CD14-positive monocyte (primary cell): ENCODE results near the gene TRIM16. TPM values are rescaled to one million over a fixed set of nuclear protein-coding genes. Genes with fewer than 3 reads are reported as not detected.
"Not testable (repeated sequence)": the region's sequence is repeated elsewhere in the genome, so short reads cannot be mapped to it uniquely, and the experiment has no call there.

Source experiments
- DNase-seq, 3 donors: peaks; one replicate each; pipeline ENCODE4 v3.0.0-alpha.2; 2011 to 2022
- H2AFZ ChIP-seq: 2 replicates; pipeline ENCODE4 v1.6.0; 2012; ENCODE audit warnings: mild to moderate bottlenecking, low read depth, low read length, inconsistent platforms; ENCODE audit not compliant: insufficient read depth, poor library complexity, severe bottlenecking
- H3K27ac ChIP-seq, 2 donors: 1 replicate in 1 of 2; 2 replicates in 1 of 2; pipeline ENCODE4 v1.5.1; 2012 to 2013; ENCODE audit warnings: low read length in 2 of 2, control low read depth in 1 of 2, inconsistent platforms in 1 of 2, low read depth in 1 of 2, mild to moderate bottlenecking in 1 of 2
- H3K27me3 ChIP-seq, 2 donors: one replicate each; pipeline versions ENCODE4 v1.6.0 to v1.6.1; 2011 to 2013; ENCODE audit warnings: low read length in 2 of 2; ENCODE audit not compliant: control insufficient read depth in 2 of 2, insufficient read depth in 2 of 2
- H3K36me3 ChIP-seq, 2 donors: replicated peaks in 1 of 2; 1 replicate in 1 of 2; 2 replicates in 1 of 2; pipeline versions ENCODE4 v1.5.1 to v1.6.1; 2012 to 2013; ENCODE audit warnings: low read length in 2 of 2, control low read depth in 1 of 2, inconsistent platforms in 1 of 2, mild to moderate bottlenecking in 1 of 2; ENCODE audit not compliant: insufficient read depth in 2 of 2, control insufficient read depth in 1 of 2
- H3K4me1 ChIP-seq, 2 donors: 1 replicate in 1 of 2; 2 replicates in 1 of 2; pipeline versions ENCODE4 v1.5.1 to v1.6.1; 2012 to 2013; ENCODE audit warnings: low read length in 2 of 2, control low read depth in 1 of 2, inconsistent platforms in 1 of 2, mild to moderate bottlenecking in 1 of 2, moderate library complexity in 1 of 2; ENCODE audit not compliant: insufficient read depth in 2 of 2, control insufficient read depth in 1 of 2
- H3K4me2 ChIP-seq: replicated peaks from 2 replicates; pipeline ENCODE3; 2012; ENCODE audit warnings: low read length, moderate library complexity, mild to moderate bottlenecking; ENCODE audit not compliant: poor library complexity, severe bottlenecking; ENCODE audit errors: extremely low read depth
- H3K4me3 ChIP-seq, 3 experiments: fragments of 200-600 bp in 1 of 3; sonication (generic) in 1 of 3; replicated peaks in 1 of 3; 1 replicate in 2 of 3; 2 replicates in 1 of 3; pipeline ENCODE4 v1.5.1; 2011 to 2013; ENCODE audit warnings: low read length in 3 of 3, mild to moderate bottlenecking in 3 of 3, control low read depth in 2 of 3, low read depth in 2 of 3, inconsistent platforms in 1 of 3, moderate library complexity in 1 of 3
- H3K79me2 ChIP-seq: 2 replicates; pipeline ENCODE4 v1.6.0; 2012; ENCODE audit warnings: mild to moderate bottlenecking, control low read depth, inconsistent platforms, low read length, moderate library complexity; ENCODE audit not compliant: insufficient read depth
- H3K9ac ChIP-seq: 2 replicates; pipeline ENCODE4 v1.6.0; 2017; ENCODE audit warnings: low read length, mild to moderate bottlenecking; ENCODE audit not compliant: insufficient read depth, poor library complexity, severe bottlenecking
- H3K9me3 ChIP-seq, 2 donors: replicated peaks in 1 of 2; 1 replicate in 1 of 2; 2 replicates in 1 of 2; pipeline versions ENCODE4 v1.5.1 to v1.6.1; 2012 to 2013; ENCODE audit warnings: low read length in 2 of 2, control low read depth in 1 of 2; ENCODE audit not compliant: control insufficient read depth in 1 of 2, insufficient read depth in 1 of 2
- H4K20me1 ChIP-seq: 2 replicates; pipeline ENCODE4 v1.6.0; 2012; ENCODE audit warnings: mild to moderate bottlenecking, low read length, control low read depth, moderate library complexity; ENCODE audit not compliant: insufficient read depth
- H3K27ac Mint-ChIP-seq, 7 donors: one replicate each; pipeline ENCODE4 v1.8.0; 2020; ENCODE audit warnings: mild to moderate bottlenecking in 7 of 7, mixed read lengths in 7 of 7, moderate library complexity in 6 of 7, inconsistent platforms in 2 of 7
- H3K27me3 Mint-ChIP-seq, 3 donors: one replicate each; pipeline ENCODE4 v1.8.0; 2021 to 2022; ENCODE audit warnings: low read depth in 3 of 3, mild to moderate bottlenecking in 3 of 3, mixed read lengths in 3 of 3, moderate library complexity in 3 of 3, inconsistent platforms in 1 of 3
- H3K36me3 Mint-ChIP-seq, 2 donors: one replicate each; pipeline ENCODE4 v1.8.0; 2020; ENCODE audit warnings: mixed read lengths in 2 of 2, inconsistent platforms in 1 of 2, mild to moderate bottlenecking in 1 of 2
- H3K4me1 Mint-ChIP-seq: one replicate; pipeline ENCODE4 v1.8.0; 2020; ENCODE audit warnings: mild to moderate bottlenecking, mixed read lengths
- H3K4me3 Mint-ChIP-seq, 2 donors: one replicate each; pipeline ENCODE4 v1.8.0; 2020; ENCODE audit warnings: mild to moderate bottlenecking in 2 of 2, mixed read lengths in 2 of 2, moderate library complexity in 1 of 2
- H3K9me3 Mint-ChIP-seq, 7 donors: one replicate each; pipeline ENCODE4 v1.8.0; 2020 to 2022; ENCODE audit warnings: mixed read lengths in 7 of 7, mild to moderate bottlenecking in 6 of 7, moderate library complexity in 6 of 7, inconsistent platforms in 2 of 7
- WGBS: methylation state at CpG from one replicate; pipeline ENCODE4 v1.1.5; 2013; ENCODE audit warnings: missing lambda C conversion rate; ENCODE audit not compliant: insufficient coverage; 5-methylcytosine and 5-hydroxymethylcytosine counted together
- intact Hi-C, 2 donors: fragments of 100-400 bp; cut with micrococcal nuclease; formaldehyde crosslinking; loops; one replicate each; pipeline versions ENCODE4 v1.15.0 to v1.15.1; 2023
- polyA plus RNA-seq, 3 donors: library from polyadenylated mRNA; depleted of rRNA in 1 of 3; unstranded in 2 of 3; stranded (reverse) in 1 of 3; fragments of 300-500 nt in 2 of 3; fragments of >200 nt in 1 of 3; fragmentation: Illumina TruSeq in 2 of 3; gene quantifications; 1 replicate in 2 of 3; 2 replicates in 1 of 3; pipeline ENCODE4 v1.2.3, GENCODE V29; 2012 to 2021

TRIM16 gene
- polyA plus RNA-seq, 3 donors: 2.9 to 6.3 (median 4.6) TPM

GRCh38 chr17:15716601-15717563 is 32.8 kb upstream of the TRIM16 start:
- H2AFZ ChIP-seq, H3K36me3 Mint-ChIP-seq, H3K4me3 Mint-ChIP-seq, H3K4me1 ChIP-seq, H3K4me2 ChIP-seq, H3K27ac ChIP-seq, H3K79me2 ChIP-seq, H3K27ac Mint-ChIP-seq, H3K4me1 Mint-ChIP-seq, H4K20me1 ChIP-seq, DNase-seq, H3K27me3 Mint-ChIP-seq, intact Hi-C loops, H3K27me3 ChIP-seq, H3K36me3 ChIP-seq, H3K9ac ChIP-seq, H3K4me3 ChIP-seq: not testable (repeated sequence)
- H3K9me3 ChIP-seq: peaks cover 15 to 41% of the 10 kb centered on the region in 2 donors
- peaks cover 19 to 51% (median 42%) of the 10 kb centered on the region in 7 donors for H3K9me3 Mint-ChIP-seq
- no CpG with 5 or more reads among the region's 11 CpGs for WGBS

- WGBS: no CpG with 5 or more reads among the region's 3 CpGs
- H3K27me3 Mint-ChIP-seq, intact Hi-C loops: not testable (repeated sequence)
Observed at GRCh38 chr17:15708879-15709278, 24.8 kb upstream of the TRIM16 start.

GRCh38 chr17:15704813-15705212 is 20.7 kb upstream of the TRIM16 start:
- H3K9ac ChIP-seq, H3K4me3 Mint-ChIP-seq, H3K27ac ChIP-seq, H3K27ac Mint-ChIP-seq, H3K4me1 ChIP-seq, DNase-seq, H3K4me2 ChIP-seq, H4K20me1 ChIP-seq, H3K4me3 ChIP-seq, H3K79me2 ChIP-seq, H3K27me3 ChIP-seq, H3K4me1 Mint-ChIP-seq, H2AFZ ChIP-seq, intact Hi-C loops, H3K27me3 Mint-ChIP-seq: not testable (repeated sequence)
- Histone ChIP-seq H3K36me3 (peaks cover 0 to 10% of the 10 kb centered on the region in 2 donors), H3K9me3 (peaks cover 15 to 17% of the 10 kb centered on the region in 2 donors)
- Mint-ChIP-seq H3K36me3 (peaks cover 16 to 19% of the 10 kb centered on the region in 2 donors), H3K9me3 (peaks cover 10 to 30% (median 25%) of the 10 kb centered on the region in 7 donors)
- WGBS: 99% methylated on average over 23 of the region's 32 CpGs

More at GRCh38 chr17:15708879-15709278, 24.8 kb upstream of the TRIM16 start:
- not testable (repeated sequence) for H3K4me2 ChIP-seq, H3K4me1 ChIP-seq, H3K79me2 ChIP-seq, DNase-seq, H3K4me3 ChIP-seq, H3K27ac ChIP-seq, H2AFZ ChIP-seq, H3K4me1 Mint-ChIP-seq, H4K20me1 ChIP-seq, H3K4me3 Mint-ChIP-seq, H3K27me3 ChIP-seq, H3K9ac ChIP-seq, H3K27ac Mint-ChIP-seq
- H3K9me3 ChIP-seq: peaks cover 18% of the 10 kb centered on the region in 2 donors
- Mint-ChIP-seq H3K9me3 (peaks cover 10 to 45% (median 37%) of the 10 kb centered on the region in 7 donors), H3K36me3 (peaks cover 19 to 23% of the 10 kb centered on the region in 2 donors)
- peaks cover 0 to 10% of the 10 kb centered on the region in 2 donors for H3K36me3 ChIP-seq

- H3K4me1 ChIP-seq, DNase-seq, H3K27me3 Mint-ChIP-seq, H3K27ac ChIP-seq, H3K4me2 ChIP-seq, H3K27ac Mint-ChIP-seq, intact Hi-C loops, H3K4me1 Mint-ChIP-seq, H4K20me1 ChIP-seq, H3K4me3 ChIP-seq, H3K27me3 ChIP-seq, H2AFZ ChIP-seq, H3K4me3 Mint-ChIP-seq, H3K79me2 ChIP-seq, H3K9ac ChIP-seq: not testable (repeated sequence)
- peaks cover 16% of the 10 kb centered on the region in 2 donors for H3K36me3 Mint-ChIP-seq
- WGBS: 97% methylated on average over 15 of the region's 33 CpGs
- Histone ChIP-seq H3K36me3 (peaks cover 0 to 10% of the 10 kb centered on the region in 2 donors), H3K9me3 (peaks cover 15 to 17% of the 10 kb centered on the region in 2 donors)
- peaks cover 10 to 29% (median 25%) of the 10 kb centered on the region in 7 donors for H3K9me3 Mint-ChIP-seq
Observed at GRCh38 chr17:15704239-15704638, 20.1 kb upstream of the TRIM16 start.
